Stimulated activated CD4-positive, alpha-beta T cell treated with anti-CD3 and anti-CD28 coated beads, Interleukin-15, amount 100 ng/mL, for 48 hours (primary cell): ENCODE results near the gene RANBP1.

Experiments
- DNase-seq, 2 donors: peaks; one replicate each; pipeline ENCODE4 v3.0.0-alpha.2; 2020; ENCODE audit warnings: low read depth in 2 of 2

Gene RANBP1

DNA sequence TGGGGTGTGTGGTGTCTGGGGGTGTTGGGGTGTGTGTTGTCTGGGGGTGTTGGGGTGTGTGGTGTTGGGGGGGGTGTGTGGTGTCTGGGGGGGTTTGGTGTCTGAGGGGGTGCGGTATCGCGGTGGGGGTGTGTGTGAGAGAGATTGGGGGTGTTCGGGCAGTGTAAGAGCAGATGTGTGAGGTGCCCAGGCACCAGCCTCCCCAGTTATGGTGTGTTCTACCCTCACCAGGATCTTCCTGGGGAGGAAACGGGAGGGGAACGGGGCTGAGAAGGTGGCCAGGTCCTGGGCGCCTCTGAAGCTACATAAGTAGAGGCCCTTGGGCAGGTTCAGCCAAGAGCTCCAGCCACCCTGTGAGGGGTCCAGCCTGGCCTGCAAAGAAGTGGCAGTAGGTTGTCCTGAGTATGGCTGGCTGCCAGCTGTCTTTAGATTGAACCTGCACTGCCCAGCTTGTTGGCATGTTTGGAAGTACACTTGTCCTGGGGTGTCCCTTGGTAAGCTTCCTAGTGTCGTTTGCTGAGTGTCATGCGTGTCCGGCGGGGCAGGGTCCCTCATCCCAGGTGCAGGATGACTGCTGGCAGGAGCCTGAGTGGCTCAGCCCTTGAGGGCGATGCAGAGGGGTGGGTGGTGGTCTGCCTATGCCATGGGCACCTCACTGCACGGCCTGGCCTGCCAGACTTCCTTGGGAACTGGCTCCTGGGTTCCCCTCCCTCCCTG is 7.6 kb downstream of the RANBP1 start:
- DNase-seq = no peak

DNA sequence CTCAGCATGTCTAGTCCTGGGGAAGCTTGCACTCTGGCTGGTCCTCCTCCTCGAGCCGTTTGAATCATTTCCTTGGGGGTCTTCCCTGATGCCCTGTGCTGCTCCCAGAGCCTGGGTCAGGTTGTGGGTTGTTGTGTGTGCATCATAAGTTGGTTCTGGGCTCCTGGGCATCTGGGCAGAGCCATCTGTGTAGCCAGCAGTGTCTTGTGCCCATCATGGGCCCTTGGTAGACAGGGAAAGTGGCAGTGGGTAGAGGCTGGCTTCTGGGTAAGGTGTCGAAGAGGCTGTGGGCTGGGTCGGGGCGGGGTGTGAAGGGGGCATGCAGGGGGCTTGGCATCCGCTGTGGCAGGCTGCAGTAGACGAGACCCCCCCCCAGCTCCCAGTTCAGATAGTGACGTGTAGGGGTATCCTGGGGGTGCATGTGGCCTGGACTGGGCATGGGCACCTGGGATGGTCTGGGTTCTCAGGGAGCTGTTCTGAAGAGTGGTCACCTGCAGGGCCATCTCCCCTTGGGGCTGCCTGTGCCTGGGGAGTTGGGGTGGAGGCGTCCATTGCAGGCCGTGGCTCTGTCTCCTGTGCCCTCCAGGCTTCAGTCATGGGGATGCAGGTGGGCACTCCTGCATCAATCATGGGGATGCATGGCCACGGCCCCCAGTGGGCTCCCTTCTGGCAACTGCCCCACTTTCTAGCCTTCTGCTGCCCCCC is 8.3 kb downstream of the RANBP1 start:
- no peak for DNase-seq

DNA sequence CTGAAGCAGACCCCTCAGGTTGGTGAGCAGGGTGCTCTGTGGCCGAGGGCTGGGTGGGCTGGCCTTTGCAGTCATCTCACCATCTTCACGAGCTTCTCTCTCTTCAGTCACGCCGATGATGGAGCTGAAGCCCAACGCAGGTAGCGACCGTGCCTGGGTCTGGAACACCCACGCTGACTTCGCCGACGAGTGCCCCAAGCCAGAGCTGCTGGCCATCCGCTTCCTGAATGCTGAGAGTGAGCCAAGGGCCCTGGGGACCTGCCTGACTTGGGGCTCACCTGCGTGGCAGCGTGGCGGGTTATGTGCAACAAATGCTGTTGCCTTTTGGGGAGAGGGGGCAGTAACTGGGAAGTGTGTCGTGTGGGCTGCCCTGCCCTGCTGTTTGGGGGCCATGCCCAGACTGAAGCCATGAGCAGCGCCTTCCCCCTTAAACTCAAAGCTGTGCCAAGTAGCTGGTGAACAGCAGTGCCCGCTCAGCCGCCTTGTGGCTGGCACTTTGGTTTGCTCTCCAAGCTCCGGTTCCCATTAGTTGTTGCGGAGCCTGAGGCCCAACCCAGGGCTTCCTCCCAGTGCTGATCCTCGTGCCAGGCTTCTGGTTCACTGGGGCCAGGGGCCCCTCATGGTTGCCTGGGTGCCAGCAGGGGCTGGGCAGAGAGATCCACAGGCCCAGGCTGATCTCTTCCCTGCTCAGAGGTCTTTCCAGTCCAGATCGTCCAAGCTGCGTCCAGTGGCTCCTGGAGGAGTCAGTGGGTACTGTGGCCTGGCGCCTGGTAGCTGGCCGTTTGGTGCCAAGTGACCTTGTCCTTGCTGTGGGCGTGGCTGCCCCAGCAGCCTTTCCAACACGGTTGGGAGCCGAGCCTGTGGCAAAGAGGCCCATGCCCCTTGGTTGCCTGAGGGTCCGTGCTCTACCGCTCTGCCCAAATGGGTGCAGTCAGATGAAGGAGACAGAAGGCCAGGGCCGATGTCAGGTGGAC is 9.6 kb downstream of the RANBP1 start:
- no peak for DNase-seq

GRCh38 chr22:20126284-20127029 is 10.6 kb downstream of the RANBP1 start:
- DNase-seq = no peak

DNA sequence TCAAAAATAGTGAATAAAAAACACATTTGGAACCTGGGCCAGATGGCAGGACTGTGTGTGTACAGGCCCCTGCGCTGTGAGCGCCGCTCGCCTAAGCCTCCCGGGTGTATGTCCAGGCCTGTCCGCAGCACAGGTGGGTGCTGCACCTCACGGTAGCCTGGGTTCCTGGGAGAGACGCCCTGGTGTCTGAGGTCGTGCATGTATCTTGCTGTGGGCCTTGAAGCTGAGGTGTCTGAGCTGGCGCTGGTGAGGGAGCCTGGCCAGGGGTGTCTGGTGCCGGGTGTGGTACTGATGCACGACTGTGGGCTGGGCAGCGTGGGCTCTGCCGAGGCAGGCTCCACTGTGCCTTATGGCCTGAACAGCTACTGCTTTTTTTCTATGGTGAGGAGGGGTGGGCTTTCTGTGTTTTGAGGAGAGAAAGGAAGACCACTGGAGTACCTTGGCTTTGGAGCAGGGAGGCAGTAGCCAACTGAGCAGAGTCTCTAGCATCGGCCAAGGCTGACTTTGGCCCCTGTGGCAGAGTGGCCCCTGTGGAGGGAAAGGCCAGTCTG is 11.5 kb downstream of the RANBP1 start:
- DNase-seq = no peak

DNA sequence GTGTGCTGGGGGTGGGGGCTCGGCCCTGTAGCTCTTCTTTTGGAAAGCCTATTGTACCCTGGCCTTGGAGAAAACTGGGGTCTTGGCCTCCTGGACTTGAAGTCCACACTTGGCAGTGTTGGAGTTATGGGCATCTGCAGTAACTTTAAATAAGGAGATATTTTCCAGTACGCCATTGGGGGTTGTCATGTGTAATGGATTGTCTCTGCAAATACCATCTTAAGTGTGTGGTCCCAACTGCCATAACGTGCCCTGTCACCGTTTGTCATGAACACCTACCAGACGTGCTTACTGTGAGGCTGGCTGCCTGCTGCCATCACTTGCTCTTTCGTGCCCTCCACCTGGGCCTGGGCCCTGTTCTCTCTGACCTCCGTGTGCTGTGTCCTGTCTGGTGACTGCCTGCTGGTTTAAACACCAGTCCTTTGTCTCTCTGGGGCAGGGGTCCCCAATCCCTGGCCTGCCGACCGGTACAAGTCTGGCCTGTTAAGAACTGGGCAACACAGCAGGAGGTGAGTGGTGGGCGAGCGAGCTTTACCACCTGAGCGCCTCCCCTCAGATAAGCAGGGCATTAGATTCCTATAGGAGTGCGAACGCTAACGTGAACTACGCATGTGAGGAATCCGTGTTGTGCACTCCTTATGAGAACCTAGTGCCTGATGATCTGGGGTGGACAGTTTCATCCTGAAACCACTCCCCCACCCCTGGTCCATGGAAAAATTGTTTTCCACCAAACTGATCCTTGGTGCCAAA is 12.1 kb downstream of the RANBP1 start:
- DNase-seq = no peak

DNA sequence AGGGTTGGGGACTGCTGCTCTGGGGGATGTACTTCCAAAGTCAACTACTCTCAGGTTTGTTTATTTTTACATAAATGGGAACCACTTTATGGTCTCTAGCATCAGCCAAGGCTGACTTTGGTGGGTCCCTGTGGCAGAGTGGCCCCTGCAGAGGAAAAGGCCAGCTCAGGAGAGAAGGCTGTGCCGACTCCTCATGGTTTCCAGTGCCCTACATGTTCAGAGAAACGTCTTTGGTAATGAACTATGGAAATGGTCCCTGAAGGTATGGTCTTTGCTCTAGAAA is 12.7 kb downstream of the RANBP1 start:
- DNase-seq = no peak

- peak in 1 of 2 donors; percentile 27 for DNase-seq
Measured at GRCh38 chr22:20128902-20129746, 13.2 kb downstream of the RANBP1 start.

DNA sequence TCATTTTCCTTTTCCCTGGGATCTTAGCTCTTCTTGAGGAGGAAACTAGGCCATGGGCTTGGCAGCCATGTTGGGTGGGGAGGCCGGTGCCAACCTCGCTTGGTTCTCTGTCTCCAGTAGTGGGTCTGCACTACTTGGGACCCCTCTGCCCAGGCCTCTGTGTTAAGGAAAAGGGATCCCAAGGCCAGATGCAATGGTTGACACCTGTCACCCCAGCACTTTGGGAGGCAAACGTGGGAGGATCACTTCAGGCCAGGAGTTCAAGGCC is 13.8 kb downstream of the RANBP1 start:
- no peak for DNase-seq

- no peak for DNase-seq
Measured at GRCh38 chr22:20130319-20130718, 14.4 kb downstream of the RANBP1 start.

GRCh38 chr22:20130731-20131596 is 15.1 kb downstream of the RANBP1 start:
- DNase-seq = peak in 1 of 2 donors; percentile 61

DNA sequence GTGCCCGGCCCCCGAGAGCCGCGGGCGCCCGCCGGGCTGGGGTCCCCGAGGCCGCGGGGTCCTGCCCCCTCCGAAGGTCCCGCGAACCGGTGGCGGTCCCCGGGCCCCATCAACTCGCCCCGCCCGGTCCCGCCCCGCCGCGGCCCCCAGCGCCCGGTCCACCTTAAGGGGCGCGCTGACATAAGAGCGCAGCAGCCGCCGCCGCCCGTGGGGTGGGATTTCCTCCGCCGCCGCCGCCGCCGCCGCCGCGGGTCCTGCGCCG is 15.6 kb downstream of the RANBP1 start, which contains the start of gene ZDHHC8:
ZDHHC8 (plus strand) TSS at position 208 of the 262 bp plus-strand sequence. CDS start 144 bp downstream, outside the sequence.
- DNase-seq = peak in 1 of 2 donors; percentile 16

- no peak for DNase-seq
Measured at GRCh38 chr22:20131859-20132685, 16.2 kb downstream of the RANBP1 start.

- no peak for DNase-seq
Measured at GRCh38 chr22:20132686-20133246, 16.9 kb downstream of the RANBP1 start.

DNA sequence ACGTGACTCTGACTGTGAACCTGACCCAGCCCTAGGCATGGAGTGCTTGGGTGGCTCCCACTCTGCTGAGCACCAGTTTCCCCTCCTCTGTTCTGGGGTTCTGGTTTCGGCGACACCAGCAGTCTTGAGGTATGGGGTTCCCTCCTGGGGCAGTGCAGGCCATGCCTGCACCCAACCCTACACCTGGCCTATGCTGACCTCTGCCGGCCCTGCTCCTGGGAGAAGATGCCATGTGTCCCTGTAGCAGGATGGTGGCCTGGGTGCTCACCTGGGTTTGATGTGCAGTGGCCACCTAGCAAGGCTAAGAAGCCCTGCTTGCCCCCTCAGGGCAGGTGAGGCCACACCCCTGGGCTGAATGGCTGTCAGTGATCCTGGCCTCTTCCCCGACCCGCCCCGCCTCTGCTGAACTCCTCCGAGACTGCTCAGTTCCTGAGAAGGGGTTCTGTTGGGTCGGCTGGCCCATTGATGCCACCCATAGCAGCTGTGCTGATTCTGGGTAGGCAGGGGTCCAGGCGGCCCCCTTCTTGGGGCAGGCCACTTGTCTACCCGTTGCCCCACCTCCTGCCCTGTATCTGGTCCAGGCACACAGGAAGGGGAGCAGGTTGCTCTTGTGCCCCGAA is 18.1 kb downstream of the RANBP1 start:
- DNase-seq = no peak

DNA sequence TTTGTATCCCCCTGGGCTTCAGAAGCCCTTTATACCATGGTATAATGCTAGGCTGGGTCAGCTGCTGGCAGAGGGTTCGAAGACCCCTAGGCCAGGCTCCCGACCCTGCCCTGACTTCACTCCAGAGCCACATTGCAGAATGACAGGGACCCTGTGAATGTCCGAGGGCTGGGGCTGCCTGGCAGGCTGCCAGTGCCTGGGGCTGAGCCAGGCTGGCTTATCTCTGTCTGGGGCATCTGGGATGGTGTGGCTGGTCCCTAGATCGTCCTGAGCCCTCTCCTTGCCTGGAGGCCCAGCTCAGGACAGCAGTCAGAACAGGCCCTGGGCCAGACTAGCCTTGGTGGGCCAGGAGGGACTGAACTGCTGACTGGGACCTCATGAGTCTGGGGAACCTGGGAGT is 19.4 kb downstream of the RANBP1 start:
- DNase-seq = no peak

DNA sequence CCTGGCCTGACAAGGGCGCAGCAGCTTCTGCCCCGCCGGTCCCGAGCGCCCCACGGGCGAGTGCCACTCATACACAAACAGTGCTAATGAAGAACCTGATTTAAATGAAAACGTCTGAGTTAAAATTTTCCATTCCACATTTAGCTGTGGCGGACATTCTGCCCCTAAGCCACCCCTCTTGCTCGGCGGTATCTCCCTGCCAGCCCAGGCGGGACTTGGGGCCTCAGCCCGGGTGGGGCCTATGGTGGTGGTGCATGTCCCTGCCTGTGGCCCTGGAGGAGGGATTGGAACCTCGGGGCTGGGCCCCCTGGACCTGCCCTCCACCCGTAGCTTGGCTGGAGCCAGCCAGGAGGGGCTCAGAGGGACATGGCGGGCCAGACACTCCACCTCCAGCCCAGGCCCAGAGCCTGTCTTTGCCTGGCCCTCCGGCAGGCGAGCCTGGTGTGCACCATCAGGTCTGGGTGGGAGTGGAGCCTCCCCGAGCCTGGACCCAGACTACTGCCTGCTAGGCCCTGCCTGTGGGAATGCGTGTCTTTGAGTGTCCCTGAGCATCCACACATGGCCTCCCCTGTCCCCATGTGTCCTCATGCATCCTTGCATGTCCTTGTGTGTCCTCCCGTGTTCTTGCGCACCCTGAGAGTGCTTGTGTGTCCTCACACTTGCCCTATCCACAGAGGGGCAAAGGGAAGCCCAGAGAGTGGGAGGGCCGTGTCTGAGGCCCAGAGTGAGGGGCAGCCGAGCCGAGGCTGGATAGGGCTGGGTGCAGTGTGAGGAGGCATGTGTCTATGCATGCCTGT is 20.1 kb downstream of the RANBP1 start:
- DNase-seq = no peak
